HCEC 1CT (cell line): ENCODE data around the gene CADM1.

Experiments
- DNase-seq: peaks from one replicate; pipeline ENCODE4 v3.0.0-alpha.2; 2017

The CADM1 gene

DNA sequence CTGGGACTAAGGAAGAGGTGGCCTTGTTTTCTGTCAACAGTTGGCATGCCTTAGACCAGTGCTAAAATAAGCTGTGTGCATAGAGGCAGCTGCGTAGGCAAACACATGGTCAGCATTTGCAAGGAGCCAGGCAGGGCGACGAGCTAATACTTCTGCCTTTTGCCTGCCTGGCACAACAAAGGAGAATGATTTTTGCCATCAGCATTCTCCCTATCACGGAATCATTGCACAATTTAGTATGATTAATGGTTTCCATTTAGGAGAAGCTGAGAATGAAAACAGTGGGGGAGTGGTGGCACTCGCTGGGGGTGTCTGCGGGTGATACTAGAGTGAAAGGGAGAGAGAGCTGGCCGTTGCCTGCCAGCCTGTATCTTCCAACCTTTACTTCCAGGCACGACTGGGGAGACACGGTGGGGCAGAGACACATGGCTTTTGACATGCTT is 336.0 kb downstream of the CADM1 start:
- no peak for DNase-seq

- no peak for DNase-seq
Observed at GRCh38 chr11:115167456-115167855, 336.8 kb downstream of the CADM1 start.

DNA sequence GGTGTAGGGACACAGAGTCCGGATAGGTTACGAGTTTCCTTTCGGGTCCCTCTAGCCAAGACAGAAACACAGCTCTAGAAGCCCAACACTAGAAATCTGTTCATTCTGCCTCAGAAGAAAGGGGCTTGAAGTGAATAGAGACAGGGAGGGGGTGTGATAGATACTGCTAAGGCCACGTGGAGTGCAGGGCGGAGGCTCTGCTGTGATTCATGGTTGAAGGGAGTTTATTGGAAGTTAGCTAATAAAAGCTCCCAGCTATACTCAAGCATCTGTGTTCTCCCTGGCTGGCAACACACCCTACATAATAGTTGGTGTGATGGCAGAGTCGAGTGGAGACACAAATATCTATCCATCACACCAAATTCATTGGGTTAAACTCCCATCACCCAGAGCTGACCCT is 337.4 kb downstream of the CADM1 start:
- DNase-seq = no peak

GRCh38 chr11:115164774-115165173 is 339.4 kb downstream of the CADM1 start:
- DNase-seq = no peak

DNA sequence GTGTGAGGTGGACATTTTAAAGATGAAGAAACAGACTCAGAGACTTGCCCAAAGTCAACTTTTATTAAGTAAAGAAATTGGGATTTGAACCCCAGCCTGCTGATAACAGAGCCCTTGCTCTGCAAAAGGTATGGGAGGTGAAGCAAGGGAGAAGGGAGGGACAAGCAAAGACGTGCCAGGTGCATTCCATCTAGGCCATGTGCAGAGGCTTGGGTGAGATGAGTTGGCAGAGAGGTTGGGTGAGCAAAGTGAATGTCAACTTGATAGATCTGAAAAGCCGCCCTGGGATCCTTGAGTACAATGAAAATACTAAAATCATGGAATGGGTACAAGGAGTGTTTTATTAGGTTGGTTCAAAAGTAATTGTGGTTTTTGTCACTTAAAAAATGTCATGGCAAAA is 341.3 kb downstream of the CADM1 start:
- DNase-seq = no peak

DNA sequence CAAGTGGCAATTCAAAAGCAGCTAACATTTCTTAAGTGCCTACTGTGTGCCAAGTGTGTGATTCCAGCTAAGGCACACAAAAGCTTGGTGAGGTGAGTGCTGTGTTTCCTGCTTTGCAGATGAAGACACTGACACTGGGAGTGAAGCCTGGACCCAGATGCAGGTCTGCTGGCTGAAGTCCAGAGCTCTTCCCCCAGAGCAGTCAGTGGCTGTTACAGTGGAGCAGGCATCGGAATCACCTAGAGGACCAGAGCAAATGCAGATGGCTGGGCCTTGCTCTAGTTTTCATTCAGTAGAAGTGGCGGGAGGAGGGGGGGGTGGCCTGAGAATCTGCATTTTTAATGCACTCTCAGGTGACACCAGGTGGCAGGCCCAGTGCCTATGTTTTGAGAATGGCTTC is 342.3 kb downstream of the CADM1 start:
- no peak for DNase-seq

DNA sequence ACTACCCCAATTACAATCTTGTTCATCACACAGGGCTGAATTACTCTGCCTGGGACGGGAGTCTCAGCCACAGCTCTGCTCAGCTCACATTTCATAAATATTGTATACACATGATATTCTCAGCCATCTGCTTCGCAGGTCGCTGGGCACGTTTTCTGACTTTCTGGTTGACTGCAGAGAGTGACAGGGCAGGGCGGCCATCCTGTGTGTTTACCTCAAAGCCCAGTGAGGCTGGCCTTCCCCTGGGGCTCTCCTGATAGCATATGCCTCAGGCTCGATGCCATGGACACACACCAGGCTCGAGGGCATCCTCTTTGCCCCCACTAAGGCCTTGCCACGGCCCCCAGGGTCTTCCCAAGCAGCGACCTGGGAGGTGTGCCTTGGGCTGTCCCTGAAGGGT is 345.0 kb downstream of the CADM1 start:
- DNase-seq = no peak

DNA sequence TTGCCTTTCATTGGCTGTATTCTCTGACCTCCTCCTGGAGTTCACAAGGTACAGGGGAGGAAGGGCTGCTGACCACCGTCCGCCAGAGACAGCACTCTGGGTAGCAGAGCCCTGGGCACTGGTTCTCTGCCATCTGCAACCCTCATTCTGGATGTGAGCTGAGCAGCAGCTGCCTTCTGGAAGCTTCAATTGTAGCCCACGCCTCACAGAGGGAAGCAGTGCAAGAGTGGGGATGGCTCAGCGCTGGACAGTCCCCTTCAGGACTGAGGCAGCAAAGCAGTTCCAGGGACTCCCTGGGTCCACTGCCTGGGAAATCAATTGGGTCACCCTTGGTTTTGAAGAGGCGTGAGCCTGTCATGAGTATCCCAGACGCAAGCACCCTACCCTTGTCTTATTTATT is 346.2 kb downstream of the CADM1 start:
- no peak for DNase-seq

DNA sequence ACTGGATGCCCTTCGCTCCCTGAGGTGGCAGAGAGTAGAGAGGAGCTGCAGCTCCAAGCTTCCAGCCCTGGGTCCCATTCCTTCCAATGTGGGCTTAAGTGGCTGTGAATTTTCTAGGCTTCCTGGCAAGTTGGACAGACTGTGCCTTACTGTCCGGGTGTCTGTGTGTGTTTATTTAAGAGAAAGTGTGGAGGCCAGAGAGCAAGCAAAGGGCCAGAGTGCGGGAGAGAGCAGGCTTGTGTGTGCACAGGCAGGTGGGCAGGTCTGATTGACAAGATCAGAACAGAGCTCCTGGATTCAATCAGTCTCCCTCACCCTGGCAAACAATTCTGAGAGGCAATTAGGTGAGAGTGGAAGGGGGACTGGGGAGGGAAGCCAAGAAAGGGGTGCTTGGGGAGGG is 347.0 kb downstream of the CADM1 start:
- no peak for DNase-seq

GRCh38 chr11:115155978-115156377 is 348.2 kb downstream of the CADM1 start:
- no peak for DNase-seq

DNA sequence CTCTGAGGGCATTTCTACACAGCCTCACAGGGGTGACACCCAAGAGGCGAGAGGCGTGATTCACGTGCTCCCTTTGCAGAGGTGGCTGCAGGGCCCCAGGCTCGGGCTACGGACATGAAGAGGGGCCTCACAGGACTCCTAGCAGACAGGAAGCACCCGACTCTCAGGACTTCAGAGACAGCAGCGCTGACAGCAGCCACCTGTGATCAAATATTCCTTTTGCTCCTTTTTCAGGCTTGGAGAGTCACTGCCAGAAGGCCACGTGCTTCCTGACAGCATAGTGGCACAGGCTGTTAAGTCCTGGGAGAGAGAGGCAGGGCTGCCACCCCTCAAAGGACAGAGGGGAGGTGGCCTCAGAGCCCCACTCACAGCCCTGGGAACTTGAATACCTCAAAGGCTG is 348.9 kb downstream of the CADM1 start:
- no peak for DNase-seq

- DNase-seq = no peak
Observed at GRCh38 chr11:115154355-115154736, 349.9 kb downstream of the CADM1 start.

GRCh38 chr11:115153731-115154354 is 350.4 kb downstream of the CADM1 start:
- no peak for DNase-seq

DNA sequence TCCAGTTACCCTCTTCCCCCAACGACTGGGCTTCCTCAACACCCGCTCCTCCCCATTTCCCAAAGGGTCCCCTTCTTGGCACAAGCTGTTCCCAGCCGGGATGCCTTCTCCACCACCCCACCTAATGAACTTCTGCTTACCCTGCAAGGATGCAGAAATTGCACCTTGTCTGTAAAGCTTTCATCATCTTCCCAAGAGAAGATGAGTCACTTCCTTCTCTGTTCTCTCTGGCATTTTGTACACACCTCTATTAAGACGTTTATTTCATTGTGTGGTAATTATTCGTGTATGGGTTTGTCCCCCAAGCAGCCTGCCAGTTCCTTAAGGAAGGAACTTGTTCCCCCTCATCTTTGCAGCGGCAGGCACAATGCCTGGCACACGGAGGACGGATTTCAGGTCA is 351.1 kb downstream of the CADM1 start:
- DNase-seq = no peak

GRCh38 chr11:115151010-115151409 is 353.2 kb downstream of the CADM1 start:
- DNase-seq = no peak

- no peak for DNase-seq
Observed at GRCh38 chr11:115148691-115149090, 355.5 kb downstream of the CADM1 start.

DNA sequence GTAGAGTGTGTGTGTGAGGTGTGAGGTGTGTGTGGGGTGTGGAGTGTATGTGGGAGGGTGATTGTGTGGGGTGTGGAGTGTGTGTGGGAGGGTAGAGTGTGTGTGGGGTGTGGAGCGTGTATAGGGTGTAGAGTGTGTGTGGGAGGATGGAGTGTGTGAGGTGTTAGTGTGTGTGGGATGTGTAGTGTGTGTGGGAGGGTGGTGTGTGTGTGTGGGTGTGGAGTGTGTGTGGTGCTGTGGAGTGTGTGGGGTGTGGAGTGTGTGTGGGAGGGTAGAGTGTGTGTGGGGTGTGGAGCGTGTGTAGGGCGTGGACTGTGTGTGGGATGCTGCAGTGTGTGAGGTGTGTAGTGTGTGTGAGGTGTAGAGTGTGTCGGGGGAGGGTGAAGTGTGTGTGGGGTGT is 356.1 kb downstream of the CADM1 start:
- DNase-seq = no peak

DNA sequence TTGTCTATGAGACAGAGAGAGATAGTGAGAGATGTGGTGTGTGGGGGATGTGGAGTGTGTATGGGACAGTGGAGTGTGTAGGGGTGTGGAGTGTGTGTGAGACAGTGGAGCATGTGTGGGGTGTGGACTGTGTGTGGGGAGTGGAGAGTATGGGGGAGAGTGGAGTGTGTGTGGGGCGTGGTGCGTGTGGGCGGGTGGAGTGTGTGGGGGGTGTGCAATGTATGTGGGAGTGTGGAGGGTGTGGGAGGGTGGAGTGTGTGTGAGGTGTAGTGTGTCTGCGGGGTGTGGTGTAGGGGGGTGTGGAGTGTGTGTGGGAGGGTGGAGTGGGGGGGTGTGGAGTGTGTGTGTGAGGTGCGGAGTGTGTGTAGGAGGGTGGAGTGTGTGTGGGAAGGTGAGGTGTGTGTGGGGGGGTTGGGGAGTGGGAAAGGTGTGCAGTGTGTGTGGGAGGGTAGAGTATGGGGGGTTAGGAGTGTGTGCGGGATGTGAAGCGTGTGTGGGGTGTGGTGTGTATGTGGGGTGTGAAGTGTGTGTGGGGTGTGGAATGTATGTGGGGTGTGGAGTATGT is 356.9 kb downstream of the CADM1 start:
- DNase-seq = no peak

- DNase-seq = no peak
Observed at GRCh38 chr11:115146425-115146824, 357.8 kb downstream of the CADM1 start.

DNA sequence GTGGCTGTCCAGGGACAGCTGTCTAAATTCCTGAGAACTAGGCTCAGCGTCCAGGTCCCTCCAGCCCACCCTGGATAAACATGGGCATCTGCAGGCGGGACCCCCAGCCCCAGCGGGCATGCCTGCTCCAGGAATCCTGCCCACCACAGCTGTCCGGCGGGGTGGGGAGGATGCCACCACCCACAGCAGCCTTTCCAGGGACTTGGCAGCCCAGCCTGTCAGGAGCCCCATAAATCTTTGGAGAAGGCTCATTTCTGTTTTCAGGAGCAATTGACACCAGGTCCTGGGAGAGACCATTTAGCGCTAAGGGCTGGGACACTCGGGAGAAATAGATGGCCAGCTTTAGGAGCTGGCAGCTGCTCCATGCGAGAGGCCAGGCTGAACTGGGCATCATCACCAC is 358.9 kb downstream of the CADM1 start:
- no peak for DNase-seq

- no peak for DNase-seq
Observed at GRCh38 chr11:115144914-115145313, 359.3 kb downstream of the CADM1 start.

- no peak for DNase-seq
Observed at GRCh38 chr11:115144014-115144413, 360.2 kb downstream of the CADM1 start.

- DNase-seq = no peak
Observed at GRCh38 chr11:115141231-115142114, 362.7 kb downstream of the CADM1 start.

GRCh38 chr11:115135936-115136335 is 368.3 kb downstream of the CADM1 start:
- no peak for DNase-seq
